ENCODE results near the gene GOLPH3L.
"Not testable (repeated sequence)": the region's sequence is repeated elsewhere in the genome, so short reads cannot be mapped to it uniquely, and the experiment has no call there.

GOLPH3L gene

DNA sequence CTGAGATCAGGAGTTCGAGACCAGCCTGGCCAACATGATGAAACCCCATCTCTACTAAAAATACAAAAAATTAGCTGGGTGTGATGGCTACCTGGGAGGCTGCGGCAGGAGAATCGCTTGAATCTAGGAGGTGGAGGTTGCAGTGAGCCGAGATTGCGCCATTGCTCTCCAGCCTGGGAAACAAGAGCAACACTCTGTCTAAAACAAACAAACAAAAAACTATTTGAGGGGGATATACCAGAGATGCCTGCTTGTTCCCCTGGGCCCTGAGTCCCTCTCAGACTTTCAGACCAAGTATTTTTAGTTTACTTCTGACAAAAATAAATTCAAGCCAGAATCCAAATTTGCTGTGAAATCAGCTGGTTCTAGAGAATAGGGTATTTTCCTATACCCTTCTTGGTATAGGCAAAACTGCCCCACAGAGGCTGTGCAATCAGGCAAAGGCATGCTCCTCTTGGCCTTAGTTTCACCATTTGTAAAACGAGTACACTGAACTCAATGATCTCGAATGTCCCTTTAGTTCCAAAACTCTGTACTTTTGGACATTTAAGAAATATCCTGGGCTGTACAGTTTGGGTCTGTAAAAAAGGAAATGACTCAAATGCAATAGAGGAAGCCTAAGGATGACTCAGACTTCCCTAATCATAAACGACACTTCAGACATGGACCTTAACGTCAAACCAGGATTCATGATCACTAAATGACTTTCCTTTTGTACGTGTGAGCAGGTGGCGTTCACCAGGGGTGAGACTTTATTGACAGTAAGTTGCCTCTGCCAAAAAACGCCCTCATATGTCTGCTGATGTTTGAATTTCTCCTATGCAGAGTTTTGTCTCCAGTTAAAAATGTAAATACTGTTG lies 83.7 kb downstream of the GOLPH3L start:
- DNase-seq = no peak

DNA sequence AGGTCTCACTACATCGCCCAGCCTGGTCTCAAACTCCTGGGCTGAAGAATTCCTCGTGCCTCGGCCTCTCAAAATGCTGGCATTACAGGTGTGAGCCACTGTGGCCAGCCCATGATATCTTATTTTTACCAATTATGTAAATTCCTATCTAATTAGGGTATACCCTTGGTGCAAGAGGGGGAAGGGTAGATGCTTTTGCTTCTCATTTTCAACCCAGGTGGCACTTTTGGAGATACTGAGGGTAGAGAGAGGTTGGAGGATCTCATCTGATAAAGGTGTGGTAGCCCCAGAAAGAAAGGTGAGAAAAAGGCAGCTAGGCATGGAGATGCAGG lies 85.0 kb downstream of the GOLPH3L start:
- DNase-seq = no peak

DNA sequence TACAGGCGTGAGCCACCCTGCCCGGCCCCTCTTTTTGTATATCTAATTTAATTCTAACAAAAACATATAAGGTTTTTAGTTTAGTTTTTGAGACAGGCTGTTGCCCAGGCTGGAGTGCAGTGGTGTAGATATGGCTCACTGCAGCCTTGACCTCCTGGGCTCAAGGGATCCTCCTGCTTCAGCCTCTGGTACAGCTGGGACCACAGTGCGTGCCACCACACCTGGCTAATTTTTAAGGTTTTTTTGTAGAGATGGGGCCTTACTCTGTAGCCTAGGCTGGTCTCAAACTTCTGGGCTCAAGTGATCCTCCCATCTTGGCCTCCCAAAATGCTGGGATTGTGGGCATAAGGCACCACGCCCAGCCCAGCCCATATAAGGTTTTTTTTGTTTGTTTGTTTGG lies 86.4 kb downstream of the GOLPH3L start:
- DNase-seq = no peak

DNA sequence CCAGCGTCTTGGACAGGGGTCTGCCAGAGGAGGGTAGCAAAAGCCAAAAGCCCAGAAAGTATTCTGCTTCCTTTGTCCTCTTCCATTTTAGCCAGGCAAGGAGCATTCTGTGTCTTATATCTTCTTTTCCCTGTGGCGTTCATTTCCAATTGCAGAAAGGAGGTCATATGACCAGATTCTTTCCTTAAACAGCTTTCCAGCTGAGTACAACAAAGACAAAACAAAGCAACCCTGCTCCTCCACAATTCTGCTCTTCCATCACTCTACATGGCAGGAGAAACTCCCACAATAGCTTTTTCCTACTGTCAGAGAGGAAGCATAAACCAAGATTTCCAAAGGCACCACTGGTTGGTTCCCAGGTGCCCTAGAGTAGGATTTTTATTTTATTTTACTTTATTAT lies 87.2 kb downstream of the GOLPH3L start:
- DNase-seq = no peak

DNA sequence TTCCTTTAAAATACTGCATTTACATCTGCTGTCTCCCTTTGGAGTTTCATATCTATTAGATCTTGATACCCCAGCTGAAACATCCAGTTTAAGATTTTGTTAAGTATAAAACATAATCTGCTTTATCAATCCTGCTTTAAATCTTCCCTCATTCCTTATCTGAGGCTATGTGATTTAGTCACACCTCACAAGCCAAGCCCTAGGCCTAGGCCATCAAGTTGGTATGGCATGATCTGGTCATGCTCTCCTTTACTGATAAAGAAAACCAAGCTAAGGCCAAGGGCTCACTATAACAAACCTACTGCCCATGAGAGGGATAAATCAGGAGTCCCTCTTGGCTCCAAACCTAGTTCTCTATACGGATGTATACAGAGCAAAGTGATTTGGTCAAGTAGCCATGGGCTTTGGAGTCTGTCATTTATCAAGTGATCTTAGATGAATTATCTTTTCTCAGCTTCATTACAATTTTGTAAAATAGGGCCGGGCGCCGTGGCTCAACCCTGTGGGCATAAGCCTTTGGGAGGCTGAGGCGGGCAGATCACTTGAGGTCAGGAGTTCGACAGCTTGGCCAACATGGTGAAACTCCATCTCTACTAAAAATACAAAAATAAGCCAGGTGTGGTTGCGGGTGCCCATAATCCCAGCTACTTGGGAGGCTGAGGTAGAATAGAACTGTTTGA lies 90.4 kb downstream of the GOLPH3L start:
- no peak for DNase-seq

DNA sequence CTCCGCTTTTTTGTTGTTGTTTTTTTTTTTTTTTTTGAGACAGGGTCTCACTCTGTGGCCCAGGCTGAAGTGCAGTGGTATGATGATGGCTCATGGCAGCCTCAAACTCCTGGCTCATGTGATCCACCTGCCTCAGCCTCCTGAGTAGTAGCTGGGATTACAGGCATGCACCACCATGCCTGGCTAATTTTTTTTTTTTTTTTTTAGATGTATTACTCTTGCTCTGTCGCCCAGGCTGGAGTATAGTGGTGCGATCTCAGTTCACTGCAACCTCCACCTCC lies 91.6 kb downstream of the GOLPH3L start:
- DNase-seq = not testable (repeated sequence)

DNA sequence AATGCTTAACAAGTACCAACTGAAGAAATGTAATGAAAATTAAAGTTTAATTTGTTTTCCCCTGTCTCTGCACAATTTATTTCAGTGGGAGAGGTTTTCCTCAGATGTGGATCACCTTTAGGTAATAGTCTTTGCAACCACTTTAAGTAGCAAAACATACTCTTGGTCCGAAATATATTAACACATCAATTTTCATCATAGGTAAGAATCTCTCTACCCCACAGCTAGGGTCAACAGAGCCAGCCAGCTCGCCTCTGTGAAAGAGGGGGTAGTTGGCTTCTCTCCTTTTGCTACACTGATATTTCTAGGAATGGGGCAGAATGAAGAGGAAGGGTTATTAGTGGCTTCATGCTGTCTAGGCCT lies 92.7 kb downstream of the GOLPH3L start:
- no peak for DNase-seq

DNA sequence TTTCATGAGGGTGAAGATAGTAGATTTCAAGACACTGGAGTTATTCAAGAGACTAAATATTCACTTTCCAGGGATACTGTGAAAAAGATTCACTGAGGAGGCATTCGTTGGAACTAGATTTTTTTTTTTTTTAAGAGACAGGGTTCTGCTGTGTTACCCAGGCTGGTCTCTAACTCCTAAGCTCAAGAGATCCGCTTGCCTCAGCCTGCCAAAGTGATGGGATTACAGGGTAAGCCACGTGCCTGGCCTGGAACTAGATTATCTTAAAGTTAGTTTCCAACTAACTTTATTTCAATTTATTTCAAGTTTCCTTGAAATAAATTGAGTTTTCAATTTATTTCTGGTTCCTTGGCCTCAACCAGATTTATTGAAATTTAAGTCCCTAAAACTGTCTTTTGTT lies 93.2 kb downstream of the GOLPH3L start:
- DNase-seq = no peak

DNA sequence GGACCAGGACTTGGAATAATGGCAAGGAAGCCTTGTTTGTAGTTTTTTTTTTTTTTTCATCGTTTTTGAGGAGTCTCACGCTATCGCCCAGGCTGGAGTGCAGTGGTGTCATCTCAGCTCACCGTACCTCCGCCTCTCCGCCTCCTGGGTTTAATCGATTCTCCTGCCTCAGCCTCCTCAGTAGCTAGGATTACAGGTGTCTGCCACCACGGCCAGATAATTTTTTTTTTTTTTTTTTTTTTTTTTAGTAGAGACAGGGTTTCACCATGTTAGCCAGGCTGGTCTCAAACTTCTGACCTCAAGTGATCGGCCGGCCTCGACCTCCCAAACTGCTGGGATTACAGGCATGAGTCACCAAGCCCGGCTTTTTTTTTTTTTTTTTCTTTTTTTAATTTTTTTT lies 94.6 kb downstream of the GOLPH3L start:
- DNase-seq = not testable (repeated sequence)

DNA sequence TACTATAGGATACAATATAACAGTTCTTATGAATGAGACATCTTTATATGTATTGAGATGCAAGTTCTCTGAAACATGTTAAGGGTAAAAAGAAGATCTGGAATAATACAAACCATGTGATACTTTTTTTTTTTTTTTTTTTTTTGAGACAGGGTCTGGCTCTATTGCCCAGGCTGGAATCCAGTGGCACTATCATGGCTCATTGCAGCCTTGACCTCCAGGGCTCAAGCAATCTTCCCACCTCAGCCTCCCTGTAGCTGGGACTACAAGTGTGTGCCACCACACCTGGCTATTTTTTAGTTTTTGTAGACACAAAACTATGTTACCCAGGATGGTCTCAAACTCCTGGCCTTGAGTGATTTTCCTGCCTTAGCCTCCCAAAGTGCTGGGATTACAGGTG lies 95.4 kb downstream of the GOLPH3L start:
- DNase-seq = no peak

DNA sequence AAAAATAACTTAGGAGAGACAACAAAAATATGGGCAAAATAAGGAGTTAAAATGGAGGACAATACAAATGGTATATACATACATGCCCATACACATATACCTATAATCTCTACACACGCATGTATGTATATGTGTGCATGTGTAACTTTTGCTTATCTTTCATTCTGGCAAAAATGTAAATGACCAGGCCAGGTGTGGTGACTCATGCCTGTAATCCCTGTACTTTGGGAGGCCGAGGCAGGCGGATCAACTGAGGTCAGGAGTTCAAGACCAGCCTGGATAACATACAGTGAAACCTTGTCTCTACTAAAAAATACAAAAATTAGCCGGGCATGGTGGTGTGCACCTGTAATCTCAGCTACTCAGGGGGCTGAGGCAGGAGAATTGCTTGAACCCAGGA lies 98.6 kb downstream of the GOLPH3L start:
- not testable (repeated sequence) for DNase-seq

DNA sequence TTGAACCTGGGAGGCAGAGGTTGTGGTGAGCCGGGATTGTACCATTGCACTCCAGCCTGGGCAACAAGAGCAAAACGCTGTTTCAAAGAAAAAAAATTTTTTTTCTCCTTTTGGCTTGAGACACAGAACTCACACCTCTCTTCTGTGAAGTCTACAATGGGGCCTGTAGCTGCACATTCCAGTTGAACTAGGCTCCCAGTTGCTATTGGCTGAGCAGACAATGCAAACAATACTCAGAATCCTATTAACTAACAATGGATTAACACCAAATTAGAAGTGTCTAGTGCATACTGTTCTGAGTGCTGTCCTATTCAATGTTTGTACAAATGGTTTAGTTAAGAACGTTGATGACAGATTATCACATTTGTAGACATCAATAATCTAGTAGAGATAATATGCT lies 100.0 kb downstream of the GOLPH3L start:
- no peak for DNase-seq

All from activated T-cell treated with anti-CD3 and anti-CD28 coated beads, Interleukin-2, amount 50 U/mL, for 1 hour (primary cell).